ENCODE measurements around the gene FAF2. TPM values are rescaled to one million over a fixed set of nuclear protein-coding genes. Genes with fewer than 3 reads are reported as not detected.

FAF2 gene
- total and polyA plus RNA-seq, 4 donors, result 12.7 to 28.3 (median 16.5) TPM

DNA sequence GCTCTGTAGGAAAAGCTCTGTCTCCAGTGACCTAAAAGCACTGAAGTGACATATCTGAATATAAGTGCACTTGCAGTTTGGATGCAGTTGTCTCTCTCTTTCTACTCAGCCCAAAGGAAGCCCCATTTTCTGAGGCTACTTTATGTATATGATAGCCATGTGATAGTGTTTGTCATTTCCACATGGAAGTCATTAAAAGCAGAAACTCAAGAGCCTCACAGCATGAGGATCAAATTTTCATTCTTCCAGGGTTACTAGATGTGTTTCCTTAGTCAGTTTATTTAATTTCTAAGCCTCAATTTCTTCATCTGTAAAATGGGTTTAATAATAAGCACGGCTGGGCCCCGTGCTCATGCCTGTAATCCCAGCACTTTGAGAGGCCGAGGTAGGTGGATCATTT is 52.3 kb downstream of the FAF2 start:
- Histone ChIP-seq H3K9ac (ENCODE audit: low read depth in 1 of 2, low read length in 2 of 2) (no peak overlapping the region), H3K36me3 (ENCODE audit: control insufficient read depth in 4 of 4, insufficient read depth in 3 of 4, low read depth in 1 of 4, low read length in 3 of 4) (peaks cover 15 to 70% (median 52%) of the 10 kb centered on the region in 4 donors), H3K9me3 (ENCODE audit: control insufficient read depth in 4 of 4, low read length in 3 of 4) (no peaks in the 10 kb centered on the region), H3K4me3 (ENCODE audit: low read depth in 1 of 3, low read length in 3 of 3) (no peak overlapping the region), H3K27me3 (ENCODE audit: control insufficient read depth in 4 of 4, insufficient read depth in 4 of 4, low read length in 3 of 4) (no peaks in the 10 kb centered on the region), H3K27ac (ENCODE audit: low read depth in 1 of 2, low read length in 2 of 2) (no peak overlapping the region), H3K4me1 (ENCODE audit: control insufficient read depth in 4 of 4, insufficient read depth in 4 of 4, low read length in 3 of 4) (no peaks in the 10 kb centered on the region)
- no peak for DNase-seq (ENCODE audit: low spot score)
- 98% methylated on average over 3 of the region's 3 CpGs for WGBS
- TF ChIP-seq HNF4A (conservative IDR thresholded peaks at IDR 0.05), result no peak
- no peak for TF ChIP-seq TAF1 (conservative IDR thresholded peaks at IDR 0.05)
- no peak for TF ChIP-seq HNF4G (IDR thresholded peaks at IDR 0.05)
- TF ChIP-seq GABPA (IDR thresholded peaks at IDR 0.05 in 1 of 2, conservative IDR thresholded peaks at IDR 0.05 in 1 of 2), result no peak
- TF ChIP-seq JUND (IDR thresholded peaks at IDR 0.05), result no peak
- TF ChIP-seq NR2F2 (IDR thresholded peaks at IDR 0.05), result no peak
- TF ChIP-seq RAD21 (IDR thresholded peaks at IDR 0.05), result no peak
- TF ChIP-seq SP1 (IDR thresholded peaks at IDR 0.05), result no peak

- H3K9me3 ChIP-seq (ENCODE audit: control insufficient read depth in 4 of 4, low read length in 3 of 4), result no peaks in the 10 kb centered on the region
- H3K27me3 ChIP-seq (ENCODE audit: control insufficient read depth in 4 of 4, insufficient read depth in 4 of 4, low read length in 3 of 4), result no peaks in the 10 kb centered on the region
- no peak overlapping the region for H3K27ac ChIP-seq (ENCODE audit: low read depth in 1 of 2, low read length in 2 of 2)
- H3K36me3 ChIP-seq (ENCODE audit: control insufficient read depth in 4 of 4, insufficient read depth in 3 of 4, low read depth in 1 of 4, low read length in 3 of 4), result peaks cover 15 to 66% (median 48%) of the 10 kb centered on the region in 4 donors
- no peak overlapping the region for H3K9ac ChIP-seq (ENCODE audit: low read depth in 1 of 2, low read length in 2 of 2)
- WGBS, result 99% methylated on average over 1 of the region's 1 CpG
- TF ChIP-seq RXRA (IDR thresholded peaks at IDR 0.05) (no peak), TAF1 (conservative IDR thresholded peaks at IDR 0.05) (no peak), FOXA1 (IDR thresholded peaks at IDR 0.05) (no peak), MAX (IDR thresholded peaks at IDR 0.05) (no peak), FOXA2 (IDR thresholded peaks at IDR 0.05) (no peak), CTCF (IDR thresholded peaks at IDR 0.05; ENCODE audit: low read depth, low read length, missing input control) (no peak), REST (IDR thresholded peaks at IDR 0.05) (no peak), SP1 (IDR thresholded peaks at IDR 0.05) (no peak), RAD21 (IDR thresholded peaks at IDR 0.05) (no peak), HNF4A (conservative IDR thresholded peaks at IDR 0.05) (no peak), EGR1 (IDR thresholded peaks at IDR 0.05; ENCODE audit: low read depth in 2 of 2) (no peak), NR2F2 (IDR thresholded peaks at IDR 0.05) (no peak)
- TF ChIP-seq, protein P1, sequence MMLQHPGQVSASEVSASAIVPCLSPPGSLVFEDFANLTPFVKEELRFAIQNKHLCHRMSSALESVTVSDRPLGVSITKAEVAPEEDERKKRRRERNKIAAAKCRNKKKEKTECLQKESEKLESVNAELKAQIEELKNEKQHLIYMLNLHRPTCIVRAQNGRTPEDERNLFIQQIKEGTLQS (IDR thresholded peaks at IDR 0.05), result no peak
- no peak overlapping the region for H3K4me3 ChIP-seq (ENCODE audit: low read depth in 1 of 3, low read length in 3 of 3)
- no peaks in the 10 kb centered on the region for H3K4me1 ChIP-seq (ENCODE audit: control insufficient read depth in 4 of 4, insufficient read depth in 4 of 4, low read length in 3 of 4)
- DNase-seq (ENCODE audit: low spot score), result no peak
Observed at GRCh38 chr5:176501333-176501732, 53.1 kb downstream of the FAF2 start.

Data from liver (tissue), 9 donors.